Adrenal gland (tissue), 12 donors: Measurements from ENCODE around the gene TPD52L1. TPM values are rescaled to one million over a fixed set of nuclear protein-coding genes. Genes with fewer than 3 reads are reported as not detected.
A peak's percentile ranks its signal among the peaks of the same experiment; 100 is the strongest.

Experiments
- DNase-seq, 7 donors: peaks; one replicate each; pipeline ENCODE4 v3.0.0-alpha.2; 2019 to 2020
- H3K27ac ChIP-seq, 5 donors: fragments of 200-600 bp; sonication (generic) in 4 of 5; 1 replicate in 3 of 5; 2 replicates in 2 of 5; pipeline versions ENCODE4 v1.5.1 to v1.8.0; 2016 to 2020; ENCODE audit warnings: mild to moderate bottlenecking in 1 of 5
- H3K27me3 ChIP-seq: fragments of 200-600 bp; 2 replicates; pipeline ENCODE4 v1.8.0; 2021
- H3K36me3 ChIP-seq, 2 donors: fragments of 200-600 bp; replicated peaks in 1 of 2; 1 replicate in 1 of 2; 2 replicates in 1 of 2; pipeline versions ENCODE4 v1.5.1 to v1.8.0; 2018 to 2022
- H3K4me1 ChIP-seq, 2 donors: fragments of 200-600 bp; replicated peaks in 1 of 2; 1 replicate in 1 of 2; 2 replicates in 1 of 2; pipeline versions ENCODE4 v1.5.1 to v1.8.0; 2018 to 2021
- H3K4me3 ChIP-seq, 4 donors: fragments of 200-600 bp; sonication (generic) in 3 of 4; one replicate each; pipeline ENCODE4 v1.5.1; 2016 to 2018
- H3K9me3 ChIP-seq, 3 donors: fragments of 200-600 bp; sonication (generic) in 1 of 3; replicated peaks in 1 of 3; 1 replicate in 2 of 3; 2 replicates in 1 of 3; pipeline versions ENCODE4 v1.5.1 to v1.8.0; 2016 to 2021
- CTCF ChIP-seq, 6 experiments: fragments of 450-650 bp in 4 of 6; fragments of 200-600 bp in 2 of 6; sonication (generic) in 1 of 6; IDR thresholded peaks; 1 replicate in 5 of 6; 2 replicates in 1 of 6; pipeline versions ENCODE4 v1.5.1 to v1.8.0; 2016 to 2021; ENCODE audit warnings: antibody characterized with exemption in 6 of 6, mild to moderate bottlenecking in 2 of 6, moderate library complexity in 1 of 6
- POLR2A ChIP-seq, 2 donors: fragments of 450-650 bp; IDR thresholded peaks; one replicate each; pipeline ENCODE4 v1.6.1; 2017; ENCODE audit warnings: antibody characterized with exemption in 2 of 2, mild to moderate bottlenecking in 2 of 2, moderate library complexity in 1 of 2
- WGBS, 4 donors: extraction: QIAGEN DNeasy Blood & Tissue Kit in 2 of 4; methylation state at CpG; one replicate each; pipeline versions ENCODE4 v1.1.5 to v1.1.7; 2013 to 2017; 5-methylcytosine and 5-hydroxymethylcytosine counted together
- intact Hi-C, 2 donors: fragments of 100-400 bp; cut with DNase I; formaldehyde crosslinking; loops; one replicate each; pipeline versions ENCODE4 v1.14.1 to v1.15.0; 2022 to 2023
- polyA plus RNA-seq, 3 donors: library from polyadenylated mRNA; stranded (reverse); fragments of 200-250 nt in 2 of 3; fragments of 350-450 nt in 1 of 3; fragmentation: Illumina TruSeq in 1 of 3; extraction: RNeasy Lipid Tissue Mini Kit (QIAGEN cat#74804) in 1 of 3; gene quantifications; one replicate each; pipeline ENCODE4 v1.2.3, GENCODE V29; 2013 to 2014
- total RNA-seq, 9 donors: library from RNA; depleted of rRNA in 4 of 9; stranded (reverse); fragments of >200 nt in 4 of 9; fragments of 120-200 nt in 1 of 9; fragmentation: NEBNext Ultra II Directional in 1 of 9; extraction: Animal tissue kit (Norgen Biotek cat#: 25700) in 1 of 9; gene quantifications; one replicate each; pipeline versions ENCODE4 v1.1.0 to v1.2.4, GENCODE V29; 2013 to 2023
- donor health status: healthy with polysubstance abuse.
- donor health status: Bipolar disorder and iron deficiency.
- donor health status: DM: yes; HTN: yes; CAD: no.
- donor health status: DM: no; HTN: no; CAD: no.
- donor health status: DM: no; HTN: no; CAD: no.
- donor health status: DM: yes; HTN: yes; CAD: no.

The TPD52L1 gene
- total and polyA plus RNA-seq, 12 donors = 37.0 to 2,041 (median 435) TPM

- Histone ChIP-seq H3K9me3 (no peaks in the 10 kb centered on the region), H3K27ac (no peak overlapping the region), H3K4me1 (peaks cover 0 to 9% of the 10 kb centered on the region in 2 donors), H3K27me3 (no peaks in the 10 kb centered on the region), H3K4me3 (no peak overlapping the region), H3K36me3 (no peaks in the 10 kb centered on the region)
- TF ChIP-seq CTCF (IDR thresholded peaks at IDR 0.05) (no peak), POLR2A (IDR thresholded peaks at IDR 0.05) (no peak)
- no peak for DNase-seq
- intact Hi-C loops = no loop called here
- 78 to 81% (median 79%) methylated on average over 2 of the region's 2 CpGs for WGBS, 4 donors
Observed at GRCh38 chr6:125138083-125138482, 15.5 kb upstream of the TPD52L1 start.

GRCh38 chr6:125140808-125141207, 12.8 kb upstream of the TPD52L1 start:
- no peak overlapping the region for H3K27ac ChIP-seq
- H3K4me1 ChIP-seq = peaks cover 0 to 10% of the 10 kb centered on the region in 2 donors
- no peak overlapping the region for H3K4me3 ChIP-seq
- TF ChIP-seq POLR2A (IDR thresholded peaks at IDR 0.05) = no peak
- no peak for TF ChIP-seq CTCF (IDR thresholded peaks at IDR 0.05)
- no peaks in the 10 kb centered on the region for H3K36me3 ChIP-seq
- intact Hi-C loops = loop anchor here in 1 of 2 donors (10.0 kb wide), 1 partner anchor 164 kb away; the partner anchor contains the start of gene HDDC2
- no peaks in the 10 kb centered on the region for H3K27me3 ChIP-seq
- no peak for DNase-seq
- no peaks in the 10 kb centered on the region for H3K9me3 ChIP-seq

GRCh38 chr6:125142618-125143017, 11.0 kb upstream of the TPD52L1 start:
- Histone ChIP-seq H3K27me3 (no peaks in the 10 kb centered on the region), H3K4me3 (no peak overlapping the region), H3K36me3 (no peaks in the 10 kb centered on the region), H3K9me3 (no peaks in the 10 kb centered on the region), H3K27ac (peak overlapping the region in 2 of 5 donors; percentile 13 to 25), H3K4me1 (peaks cover 0 to 10% of the 10 kb centered on the region in 2 donors)
- intact Hi-C loops = loop anchor here in 1 of 2 donors (10.0 kb wide), 1 partner anchor 162 kb away; the partner anchor contains the start of gene HDDC2
- DNase-seq = no peak
- WGBS, 4 donors = 57 to 67% (median 65%) methylated on average over 2 of the region's 2 CpGs
- TF ChIP-seq CTCF (IDR thresholded peaks at IDR 0.05) = no peak

GRCh38 chr6:125144822-125145221, 8.8 kb upstream of the TPD52L1 start:
- Histone ChIP-seq H3K9me3 (no peaks in the 10 kb centered on the region), H3K27me3 (no peaks in the 10 kb centered on the region)
- TF ChIP-seq POLR2A (IDR thresholded peaks at IDR 0.05) = no peak
- no peak for TF ChIP-seq CTCF (IDR thresholded peaks at IDR 0.05)

More at GRCh38 chr6:125144822-125145221, 8.8 kb upstream of the TPD52L1 start:
- Histone ChIP-seq H3K27ac (no peak overlapping the region), H3K4me1 (peaks cover 2 to 16% of the 10 kb centered on the region in 2 donors), H3K4me3 (no peak overlapping the region), H3K36me3 (no peaks in the 10 kb centered on the region)
- 75 to 92% (median 89%) methylated on average over 1 of the region's 1 CpG for WGBS, 4 donors
- intact Hi-C loops = loop anchor here in 1 of 2 donors (10.0 kb wide), 1 partner anchor 160 kb away; the partner anchor contains the start of gene HDDC2
- no peak for DNase-seq
